Muscle layer of colon (tissue), 2 donors: ENCODE measurements around the gene BMS1.
"Not testable (repeated sequence)": the region's sequence is repeated elsewhere in the genome, so short reads cannot be mapped to it uniquely, and the experiment has no call there.

ENCODE experiments used
- H3K27ac ChIP-seq: one replicate; pipeline ENCODE4 v1.7.0; 2013; ENCODE audit warnings: low read depth, mild to moderate bottlenecking, low read length, moderate library complexity
- H3K27me3 ChIP-seq, 2 donors: one replicate each; pipeline ENCODE4 v1.7.0; 2013; ENCODE audit warnings: low read length in 2 of 2, mild to moderate bottlenecking in 2 of 2; ENCODE audit not compliant: insufficient read depth in 2 of 2, control insufficient read depth in 1 of 2
- H3K36me3 ChIP-seq: one replicate; pipeline ENCODE4 v1.7.0; 2013; ENCODE audit warnings: mild to moderate bottlenecking, low read length; ENCODE audit not compliant: insufficient read depth
- H3K4me1 ChIP-seq: one replicate; pipeline ENCODE4 v1.7.0; 2013; ENCODE audit warnings: mild to moderate bottlenecking, low read length; ENCODE audit not compliant: insufficient read depth
- H3K4me3 ChIP-seq, 2 donors: one replicate each; pipeline ENCODE4 v1.7.0; 2013; ENCODE audit warnings: low read length in 2 of 2, low read depth in 1 of 2, mild to moderate bottlenecking in 1 of 2, moderate library complexity in 1 of 2
- H3K9ac ChIP-seq: one replicate; pipeline ENCODE4 v1.7.0; 2013; ENCODE audit warnings: low read length
- H3K9me3 ChIP-seq: one replicate; pipeline ENCODE4 v1.7.0; 2013; ENCODE audit warnings: mild to moderate bottlenecking, low read length
- donor health status: abdominal sarcoma.
- donor health status: Adenocarcinoma of cecum.

Gene BMS1

GRCh38 chr10:42795701-42796100, 13.1 kb downstream of the BMS1 start:
- no peaks in the 10 kb centered on the region for H3K4me1 ChIP-seq
- no peaks in the 10 kb centered on the region for H3K27me3 ChIP-seq
- no peaks in the 10 kb centered on the region for H3K9me3 ChIP-seq
- H3K27ac ChIP-seq: no peak overlapping the region
- no peak overlapping the region for H3K4me3 ChIP-seq
- no peak overlapping the region for H3K9ac ChIP-seq
- H3K36me3 ChIP-seq: peaks cover 78% of the 10 kb centered on the region

- H3K36me3 ChIP-seq: peaks cover 72% of the 10 kb centered on the region
- no peak overlapping the region for H3K9ac ChIP-seq
- no peaks in the 10 kb centered on the region for H3K9me3 ChIP-seq
- no peaks in the 10 kb centered on the region for H3K27me3 ChIP-seq
- H3K27ac ChIP-seq: no peak overlapping the region
- no peak overlapping the region for H3K4me3 ChIP-seq
- no peaks in the 10 kb centered on the region for H3K4me1 ChIP-seq
Observed at GRCh38 chr10:42801135-42801534, 18.5 kb downstream of the BMS1 start.

- Histone ChIP-seq H3K4me1 (no peaks in the 10 kb centered on the region), H3K27ac (no peak overlapping the region), H3K9me3 (no peaks in the 10 kb centered on the region), H3K9ac (no peak overlapping the region), H3K4me3 (no peak overlapping the region), H3K27me3 (no peaks in the 10 kb centered on the region), H3K36me3 (peaks cover 66% of the 10 kb centered on the region)
Observed at GRCh38 chr10:42802876-42803275, 20.3 kb downstream of the BMS1 start.

- no peaks in the 10 kb centered on the region for H3K27me3 ChIP-seq
- H3K4me1 ChIP-seq: no peaks in the 10 kb centered on the region
- no peak overlapping the region for H3K27ac ChIP-seq
- H3K9ac ChIP-seq: no peak overlapping the region
- no peaks in the 10 kb centered on the region for H3K9me3 ChIP-seq
- H3K36me3 ChIP-seq: peaks cover 24% of the 10 kb centered on the region
- no peak overlapping the region for H3K4me3 ChIP-seq
Observed at GRCh38 chr10:42809676-42810075, 27.1 kb downstream of the BMS1 start.

GRCh38 chr10:42812028-42812427, 29.4 kb downstream of the BMS1 start:
- Histone ChIP-seq H3K9me3 (no peaks in the 10 kb centered on the region), H3K4me1 (no peaks in the 10 kb centered on the region), H3K27me3 (no peaks in the 10 kb centered on the region), H3K36me3 (peaks cover 16% of the 10 kb centered on the region), H3K27ac (no peak overlapping the region), H3K4me3 (no peak overlapping the region), H3K9ac (no peak overlapping the region)

GRCh38 chr10:42813989-42814687, 31.5 kb downstream of the BMS1 start:
- peaks cover 15% of the 10 kb centered on the region for H3K36me3 ChIP-seq

GRCh38 chr10:42816334-42816733, 33.7 kb downstream of the BMS1 start:
- H3K9ac ChIP-seq, H3K27ac ChIP-seq, H3K36me3 ChIP-seq, H3K9me3 ChIP-seq, H3K4me3 ChIP-seq, H3K4me1 ChIP-seq, H3K27me3 ChIP-seq: not testable (repeated sequence)

More at GRCh38 chr10:42813989-42814687, 31.5 kb downstream of the BMS1 start:
- H3K9ac ChIP-seq, H3K9me3 ChIP-seq, H3K4me3 ChIP-seq, H3K27ac ChIP-seq, H3K4me1 ChIP-seq, H3K27me3 ChIP-seq: not testable (repeated sequence)

- Histone ChIP-seq H3K9ac (no peak overlapping the region), H3K27ac (no peak overlapping the region), H3K4me3 (no peak overlapping the region), H3K4me1 (no peaks in the 10 kb centered on the region), H3K27me3 (no peaks in the 10 kb centered on the region), H3K36me3 (peaks cover 9% of the 10 kb centered on the region), H3K9me3 (no peaks in the 10 kb centered on the region)
Observed at GRCh38 chr10:42816912-42817311, 34.3 kb downstream of the BMS1 start.

- not testable (repeated sequence) for H3K27ac ChIP-seq, H3K4me3 ChIP-seq, H3K4me1 ChIP-seq, H3K27me3 ChIP-seq, H3K9me3 ChIP-seq, H3K9ac ChIP-seq, H3K36me3 ChIP-seq
Observed at GRCh38 chr10:42817417-42817816, 34.8 kb downstream of the BMS1 start.

- not testable (repeated sequence) for H3K9me3 ChIP-seq, H3K9ac ChIP-seq, H3K27me3 ChIP-seq, H3K4me3 ChIP-seq, H3K4me1 ChIP-seq, H3K27ac ChIP-seq
- peaks cover 18% of the 10 kb centered on the region for H3K36me3 ChIP-seq
Observed at GRCh38 chr10:42826759-42827158, 44.2 kb downstream of the BMS1 start.

- no peak overlapping the region for H3K4me3 ChIP-seq
- no peaks in the 10 kb centered on the region for H3K4me1 ChIP-seq
- H3K9me3 ChIP-seq: no peaks in the 10 kb centered on the region
- H3K27ac ChIP-seq: no peak overlapping the region
- no peak overlapping the region for H3K9ac ChIP-seq
- H3K36me3 ChIP-seq: peaks cover 18% of the 10 kb centered on the region
- H3K27me3 ChIP-seq: no peaks in the 10 kb centered on the region
Observed at GRCh38 chr10:42827201-42827600, 44.6 kb downstream of the BMS1 start.

- H3K9ac ChIP-seq, H3K4me3 ChIP-seq, H3K27ac ChIP-seq, H3K27me3 ChIP-seq, H3K9me3 ChIP-seq, H3K4me1 ChIP-seq: not testable (repeated sequence)
- peaks cover 16% of the 10 kb centered on the region for H3K36me3 ChIP-seq
Observed at GRCh38 chr10:42828391-42828790, 45.8 kb downstream of the BMS1 start.
